ENCODE data around the gene ORAI3.

The ORAI3 gene

GRCh38 chr16:30941600-30942425 is 7.1 kb upstream of the ORAI3 start:
- TF ChIP-seq CTCF (IDR thresholded peaks at IDR 0.05; ENCODE audit: poor library complexity, severe bottlenecking), result peak; percentile 93
- H3K36me3 ChIP-seq (ENCODE audit: low read depth), result peaks cover 45% of the 10 kb centered on the region
- no peaks in the 10 kb centered on the region for H3K27me3 ChIP-seq (ENCODE audit: insufficient read depth, poor library complexity, severe bottlenecking)
- DNase-seq (ENCODE audit: low spot score), result no peak
- peak overlapping the region; percentile 53 for H3K27ac ChIP-seq (ENCODE audit: poor library complexity, severe bottlenecking)
- peaks cover 13% of the 10 kb centered on the region for H3K4me1 ChIP-seq (ENCODE audit: insufficient read depth, poor library complexity, severe bottlenecking)
- H3K9me3 ChIP-seq (ENCODE audit: severe bottlenecking), result no peaks in the 10 kb centered on the region
- H3K4me3 ChIP-seq (ENCODE audit: severe bottlenecking), result no peak overlapping the region
- ATAC-seq (ENCODE audit: low read depth), result peak; percentile 89

GRCh38 chr16:30942426-30942806 is 6.5 kb upstream of the ORAI3 start:
- no peak for TF ChIP-seq CTCF (IDR thresholded peaks at IDR 0.05; ENCODE audit: poor library complexity, severe bottlenecking)
- Histone ChIP-seq H3K36me3 (ENCODE audit: low read depth) (peaks cover 45% of the 10 kb centered on the region), H3K4me3 (ENCODE audit: severe bottlenecking) (no peak overlapping the region), H3K27ac (ENCODE audit: poor library complexity, severe bottlenecking) (no peak overlapping the region), H3K27me3 (ENCODE audit: insufficient read depth, poor library complexity, severe bottlenecking) (no peaks in the 10 kb centered on the region), H3K9me3 (ENCODE audit: severe bottlenecking) (no peaks in the 10 kb centered on the region), H3K4me1 (ENCODE audit: insufficient read depth, poor library complexity, severe bottlenecking) (peaks cover 13% of the 10 kb centered on the region)
- no peak for DNase-seq (ENCODE audit: low spot score)
- ATAC-seq (ENCODE audit: low read depth), result no peak

GRCh38 chr16:30944352-30944751 is 4.5 kb upstream of the ORAI3 start:
- no peak overlapping the region for H3K4me3 ChIP-seq (ENCODE audit: severe bottlenecking)
- H3K27me3 ChIP-seq (ENCODE audit: insufficient read depth, poor library complexity, severe bottlenecking), result no peaks in the 10 kb centered on the region
- H3K9me3 ChIP-seq (ENCODE audit: severe bottlenecking), result no peaks in the 10 kb centered on the region
- DNase-seq (ENCODE audit: low spot score) (no peak), ATAC-seq (ENCODE audit: low read depth) (no peak)
- no peak overlapping the region for H3K27ac ChIP-seq (ENCODE audit: poor library complexity, severe bottlenecking)
- peaks cover 43% of the 10 kb centered on the region for H3K36me3 ChIP-seq (ENCODE audit: low read depth)
- no peak for TF ChIP-seq CTCF (IDR thresholded peaks at IDR 0.05; ENCODE audit: poor library complexity, severe bottlenecking)
- H3K4me1 ChIP-seq (ENCODE audit: insufficient read depth, poor library complexity, severe bottlenecking), result peaks cover 13% of the 10 kb centered on the region

GRCh38 chr16:30946671-30947540 is 2.0 kb upstream of the ORAI3 start:
- peaks cover 29% of the 10 kb centered on the region for H3K36me3 ChIP-seq (ENCODE audit: low read depth)
- H3K9me3 ChIP-seq (ENCODE audit: severe bottlenecking), result no peaks in the 10 kb centered on the region
- H3K4me1 ChIP-seq (ENCODE audit: insufficient read depth, poor library complexity, severe bottlenecking), result peaks cover 5% of the 10 kb centered on the region
- H3K27me3 ChIP-seq (ENCODE audit: insufficient read depth, poor library complexity, severe bottlenecking), result no peaks in the 10 kb centered on the region
- no peak overlapping the region for H3K4me3 ChIP-seq (ENCODE audit: severe bottlenecking)
- DNase-seq (ENCODE audit: low spot score) (no peak), ATAC-seq (ENCODE audit: low read depth) (no peak)
- H3K27ac ChIP-seq (ENCODE audit: poor library complexity, severe bottlenecking), result no peak overlapping the region
- no peak for TF ChIP-seq CTCF (IDR thresholded peaks at IDR 0.05; ENCODE audit: poor library complexity, severe bottlenecking)

Data from RWPE2 (cell line).